Thoracic aorta (tissue), 2 donors: ENCODE data around the gene SGK2. TPM values are rescaled to one million over a fixed set of nuclear protein-coding genes. Genes with fewer than 3 reads are reported as not detected.
"Not testable (repeated sequence)": the region's sequence is repeated elsewhere in the genome, so short reads cannot be mapped to it uniquely, and the experiment has no call there.

Experiments used
- ATAC-seq: fragments of 150-250 bp; one replicate; pipeline ENCODE4 v1.8.0; 2017; ENCODE audit warnings: low read depth; ENCODE audit not compliant: insufficient number of reproducible peaks, low FRiP score
- DNase-seq: peaks from one replicate; pipeline ENCODE4 v3.0.0-alpha.2; 2020; ENCODE audit warnings: low spot score
- H3K27ac ChIP-seq, 2 donors: fragments of 200-600 bp; sonication (generic); 1 replicate in 1 of 2; 2 replicates in 1 of 2; pipeline ENCODE4 v1.5.1; 2016; ENCODE audit warnings: mild to moderate bottlenecking in 2 of 2, moderate library complexity in 2 of 2
- H3K27me3 ChIP-seq: fragments of 200-600 bp; sonication (generic); replicated peaks from 2 replicates; pipeline ENCODE4 v1.6.0; 2016; ENCODE audit warnings: mild to moderate bottlenecking; ENCODE audit not compliant: insufficient read depth
- H3K36me3 ChIP-seq: fragments of 200-600 bp; sonication (generic); one replicate; pipeline ENCODE4 v1.5.1; 2016
- H3K4me1 ChIP-seq, 2 donors: fragments of 200-600 bp; sonication (generic); 1 replicate in 1 of 2; 2 replicates in 1 of 2; pipeline versions ENCODE4 v1.5.1 to v1.6.0; 2016; ENCODE audit warnings: low read depth in 2 of 2, mild to moderate bottlenecking in 1 of 2; ENCODE audit not compliant: control insufficient read depth in 1 of 2
- H3K4me3 ChIP-seq: fragments of 200-600 bp; sonication (generic); 2 replicates; pipeline ENCODE4 v1.5.1; 2016; ENCODE audit warnings: mild to moderate bottlenecking
- H3K9me3 ChIP-seq: fragments of 200-600 bp; sonication (generic); 2 replicates; pipeline ENCODE4 v1.5.1; 2016
- total RNA-seq, 2 donors: library from RNA; depleted of rRNA; stranded (reverse); fragments of >200 nt; gene quantifications; one replicate each; pipeline versions ENCODE4 v1.1.0 to v1.2.3, GENCODE V29; 2016
- TF ChIP-seq, protein P1 (sequence below): fragments of 200-600 bp; sonication (generic); IDR thresholded peaks from one replicate; pipeline ENCODE4 v1.5.1; 2019; ENCODE audit warnings: antibody characterized with exemption

Gene SGK2
- total RNA-seq, 2 donors from 2014 or later: 2.4 to 11.6 TPM

- no peak for DNase-seq
Measured at GRCh38 chr20:43586641-43587040, 27.8 kb downstream of the SGK2 start.

GRCh38 chr20:43588526-43588925, 29.7 kb downstream of the SGK2 start:
- not testable (repeated sequence) for H3K36me3 ChIP-seq, DNase-seq, ATAC-seq, H3K27me3 ChIP-seq, H3K9me3 ChIP-seq, H3K27ac ChIP-seq, H3K4me3 ChIP-seq
- peaks cover 5 to 18% of the 10 kb centered on the region in 2 donors for H3K4me1 ChIP-seq

More at GRCh38 chr20:43586641-43587040, 27.8 kb downstream of the SGK2 start:
- Histone ChIP-seq H3K36me3 (no peaks in the 10 kb centered on the region), H3K27ac (no peak overlapping the region), H3K27me3 (no peaks in the 10 kb centered on the region), H3K4me1 (peaks cover 4 to 11% of the 10 kb centered on the region in 2 donors), H3K4me3 (no peak overlapping the region), H3K9me3 (no peaks in the 10 kb centered on the region)
- TF ChIP-seq, protein P1, sequence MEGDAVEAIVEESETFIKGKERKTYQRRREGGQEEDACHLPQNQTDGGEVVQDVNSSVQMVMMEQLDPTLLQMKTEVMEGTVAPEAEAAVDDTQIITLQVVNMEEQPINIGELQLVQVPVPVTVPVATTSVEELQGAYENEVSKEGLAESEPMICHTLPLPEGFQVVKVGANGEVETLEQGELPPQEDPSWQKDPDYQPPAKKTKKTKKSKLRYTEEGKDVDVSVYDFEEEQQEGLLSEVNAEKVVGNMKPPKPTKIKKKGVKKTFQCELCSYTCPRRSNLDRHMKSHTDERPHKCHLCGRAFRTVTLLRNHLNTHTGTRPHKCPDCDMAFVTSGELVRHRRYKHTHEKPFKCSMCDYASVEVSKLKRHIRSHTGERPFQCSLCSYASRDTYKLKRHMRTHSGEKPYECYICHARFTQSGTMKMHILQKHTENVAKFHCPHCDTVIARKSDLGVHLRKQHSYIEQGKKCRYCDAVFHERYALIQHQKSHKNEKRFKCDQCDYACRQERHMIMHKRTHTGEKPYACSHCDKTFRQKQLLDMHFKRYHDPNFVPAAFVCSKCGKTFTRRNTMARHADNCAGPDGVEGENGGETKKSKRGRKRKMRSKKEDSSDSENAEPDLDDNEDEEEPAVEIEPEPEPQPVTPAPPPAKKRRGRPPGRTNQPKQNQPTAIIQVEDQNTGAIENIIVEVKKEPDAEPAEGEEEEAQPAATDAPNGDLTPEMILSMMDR: no peak
- no peak for ATAC-seq

GRCh38 chr20:43590036-43590391, 31.2 kb downstream of the SGK2 start:
- H3K36me3 ChIP-seq: peaks cover 3% of the 10 kb centered on the region
- peaks cover 5 to 18% of the 10 kb centered on the region in 2 donors for H3K4me1 ChIP-seq
- H3K27ac ChIP-seq: peak overlapping the region; percentile 61 to 76
- TF ChIP-seq, protein P1: no peak
- DNase-seq: no peak
- no peak for ATAC-seq
- H3K9me3 ChIP-seq: no peaks in the 10 kb centered on the region
- H3K4me3 ChIP-seq: peak overlapping the region; percentile 92
- no peaks in the 10 kb centered on the region for H3K27me3 ChIP-seq

DNA sequence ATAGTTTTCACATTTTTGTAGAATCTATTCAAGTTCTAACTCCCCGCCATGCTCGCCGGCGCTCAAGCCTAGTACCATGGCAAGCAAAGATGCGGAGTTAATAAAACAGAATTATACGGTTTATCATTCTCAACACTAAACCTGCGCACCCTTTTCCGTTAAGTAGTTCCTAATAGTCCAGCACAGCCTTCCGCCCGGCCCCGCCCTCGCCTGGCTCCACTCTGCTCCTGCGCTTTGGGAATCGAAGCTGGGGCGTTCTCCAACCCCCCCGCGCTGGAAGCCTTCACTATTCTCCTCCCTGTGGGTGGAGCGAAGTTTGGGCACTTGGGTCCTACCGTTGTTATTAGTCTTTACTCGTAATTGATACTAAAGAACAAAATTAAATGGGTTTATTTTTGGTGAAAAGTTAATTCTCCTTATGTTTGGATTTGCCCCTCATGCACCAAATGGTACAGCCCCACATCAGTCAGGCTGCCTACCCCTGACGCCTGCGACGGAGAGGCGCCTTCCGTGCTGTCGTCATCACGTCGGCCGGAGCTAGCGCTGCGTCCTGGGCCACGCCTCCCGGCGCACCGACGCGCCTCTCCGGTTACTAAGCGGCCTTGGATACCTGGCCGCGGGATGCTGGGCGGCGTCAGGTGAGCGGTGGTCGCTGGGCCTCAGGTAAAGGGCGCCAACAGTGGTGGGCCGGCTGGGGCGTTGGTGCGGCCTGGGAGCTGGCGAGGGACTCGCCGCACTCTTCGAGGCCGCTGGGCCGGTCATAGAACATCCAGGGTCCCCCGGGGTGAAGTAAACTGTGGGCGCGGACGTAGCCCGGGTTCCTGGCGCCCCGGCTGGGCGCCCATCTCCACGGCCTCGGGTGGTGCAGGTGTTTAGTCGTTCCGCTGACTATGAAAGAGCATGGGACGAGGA, 31.8 kb downstream of the SGK2 start, which contains the start of gene IFT52:
TSS of gene IFT52 (plus strand) at position 546 of the 912 bp plus-strand sequence. CDS start 3,762 bp downstream, outside the sequence.
- peak; percentile 97 for ATAC-seq

DNA sequence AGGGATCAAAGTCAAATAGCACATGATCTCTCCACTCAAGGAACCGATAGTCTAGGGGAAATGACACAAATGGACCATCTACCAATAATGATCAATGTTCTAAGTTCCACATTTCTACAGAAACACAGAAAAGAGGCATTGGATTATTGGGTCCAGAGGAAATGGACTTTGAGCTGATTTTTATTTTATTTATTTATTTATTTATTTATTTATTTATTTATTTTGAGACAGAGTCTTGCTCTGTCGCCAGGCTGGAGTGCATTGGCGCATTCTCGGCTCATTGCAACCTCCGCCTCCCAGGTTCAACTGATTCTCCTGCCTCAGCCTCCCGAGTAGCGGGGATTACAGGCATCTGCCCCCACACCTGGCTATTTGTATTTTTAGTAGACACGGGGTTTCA, 43.1 kb downstream of the SGK2 start:
- DNase-seq, H3K4me3 ChIP-seq, H3K4me1 ChIP-seq, H3K9me3 ChIP-seq, ATAC-seq, H3K27ac ChIP-seq, H3K27me3 ChIP-seq: not testable (repeated sequence)
- peaks cover 23% of the 10 kb centered on the region for H3K36me3 ChIP-seq

More for the DNA sequence above, 31.8 kb downstream of the SGK2 start, which contains the start of gene IFT52:
- H3K4me1 ChIP-seq: peaks cover 5 to 18% of the 10 kb centered on the region in 2 donors
- peaks cover 7% of the 10 kb centered on the region for H3K36me3 ChIP-seq
- TF ChIP-seq, protein P1: no peak
- no peaks in the 10 kb centered on the region for H3K27me3 ChIP-seq
- H3K4me3 ChIP-seq: peak within 1 kb of the TSS; percentile 92
- H3K27ac ChIP-seq: peak within 1 kb of the TSS; percentile 61 to 76
- peak; percentile 69 for DNase-seq
- H3K9me3 ChIP-seq: no peaks in the 10 kb centered on the region

DNA sequence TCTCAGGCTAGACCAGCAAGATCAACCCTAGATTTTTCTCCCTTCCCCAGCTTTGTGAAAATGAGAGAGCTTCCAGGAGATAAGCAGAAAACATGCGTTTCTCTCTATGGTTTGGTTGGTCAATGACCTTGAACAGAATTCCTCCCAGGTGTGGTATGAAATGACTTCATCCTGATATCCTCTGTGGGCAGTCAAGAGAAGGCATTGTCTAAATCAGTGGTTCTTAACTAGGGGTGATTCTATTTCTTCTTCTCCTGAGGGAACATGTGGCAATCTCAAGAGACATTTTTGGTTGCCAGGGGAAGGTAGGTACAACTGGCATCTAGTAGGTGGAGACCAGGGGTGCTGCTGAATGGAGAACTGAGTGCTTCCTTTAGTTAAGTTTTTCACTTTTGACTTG, 44.3 kb downstream of the SGK2 start:
- H3K4me1 ChIP-seq: no peaks in the 10 kb centered on the region
- H3K9me3 ChIP-seq: no peaks in the 10 kb centered on the region
- H3K4me3 ChIP-seq: no peak overlapping the region
- ATAC-seq (no peak), DNase-seq (no peak)
- H3K27ac ChIP-seq: no peak overlapping the region
- peaks cover 15% of the 10 kb centered on the region for H3K36me3 ChIP-seq
- TF ChIP-seq, protein P1: no peak
- no peaks in the 10 kb centered on the region for H3K27me3 ChIP-seq
